Measurements from ENCODE around the gene EPHX1. TPM values are rescaled to one million over a fixed set of nuclear protein-coding genes. Genes with fewer than 3 reads are reported as not detected.

Gene EPHX1
- total RNA-seq, 5 donors from 2014 or later (not counting 1 experiment from before 2014, with no cell fraction given) = 0.98 to 5.2 (median 3.7) TPM

GRCh38 chr1:225857256-225857655 lies 47.3 kb downstream of the EPHX1 start:
- H3K4me1 ChIP-seq (ENCODE audit: control insufficient read depth in 1 of 2, extremely low read depth in 1 of 2, insufficient read depth in 2 of 2, low read length in 2 of 2) = peaks cover 0 to 21% of the 10 kb centered on the region in 2 experiments
- Mint-ChIP-seq H3K4me1 (peaks cover 34 to 48% (median 35%) of the 10 kb centered on the region in 3 donors), H3K9me3 (no peaks in the 10 kb centered on the region), H3K4me3 (no peak overlapping the region), H3K36me3 (peaks cover 60% of the 10 kb centered on the region), H3K27ac (peak overlapping the region in 1 of 2 donors; percentile 39), H3K27me3 (no peaks in the 10 kb centered on the region)
- no peaks in the 10 kb centered on the region for H3K27me3 ChIP-seq (replicated peaks in 1 of 2; ENCODE audit: control insufficient read depth in 2 of 2, extremely low read depth in 1 of 2, insufficient read depth in 2 of 2, low read length in 1 of 2)
- ChIA-PET CTCF (interaction anchor here (0.7 to 1.2 kb wide), 2 partner anchors 53 to 426 kb away, joined by 3 read pairs; no protein-coding TSS in a partner anchor), POLR2A (interaction anchor here in 1 of 2 donors (0.7 kb wide), 1 partner anchor 48 kb away, joined by 3 read pairs; no protein-coding TSS in a partner anchor)
- no peak overlapping the region for H3K27ac ChIP-seq (ENCODE audit: low read length)
- peaks cover 44 to 96% of the 10 kb centered on the region in 2 donors for H3K36me3 ChIP-seq (ENCODE audit: control insufficient read depth in 2 of 2, extremely low read depth in 1 of 2, insufficient read depth in 1 of 2, low read length in 1 of 2)
- ATAC-seq (replicated peaks in 1 of 4) = no peak
- H3K9me3 ChIP-seq = no peaks in the 10 kb centered on the region
- no peak overlapping the region for H3K4me3 ChIP-seq (ENCODE audit: control insufficient read depth in 1 of 2, extremely low read depth in 1 of 2, low read length in 1 of 2)
- 100% methylated on average over 1 of the region's 7 CpGs for WGBS (ENCODE audit: insufficient coverage)
- no peak for DNase-seq

- H3K4me1 ChIP-seq (ENCODE audit: control insufficient read depth in 1 of 2, extremely low read depth in 1 of 2, insufficient read depth in 2 of 2, low read length in 2 of 2) = peaks cover 0 to 4% of the 10 kb centered on the region in 2 experiments
- H3K36me3 Mint-ChIP-seq = peaks cover 48% of the 10 kb centered on the region
- 100% methylated on average over 2 of the region's 5 CpGs for WGBS (ENCODE audit: insufficient coverage)
- peak overlapping the region in 1 of 2 donors; percentile 71 for H3K27ac Mint-ChIP-seq
- H3K9me3 ChIP-seq = no peaks in the 10 kb centered on the region
- no peak overlapping the region for H3K4me3 ChIP-seq (ENCODE audit: control insufficient read depth in 1 of 2, extremely low read depth in 1 of 2, low read length in 1 of 2)
- peaks cover 45 to 94% of the 10 kb centered on the region in 2 donors for H3K36me3 ChIP-seq (ENCODE audit: control insufficient read depth in 2 of 2, extremely low read depth in 1 of 2, insufficient read depth in 1 of 2, low read length in 1 of 2)
- ATAC-seq (replicated peaks in 1 of 4) (no peak), DNase-seq (no peak)
- H3K9me3 Mint-ChIP-seq = no peaks in the 10 kb centered on the region
- ChIA-PET CTCF (interaction anchor here in 1 of 2 donors (0.7 kb wide), 1 partner anchor 390 kb away, joined by 3 read pairs; no protein-coding TSS in a partner anchor), POLR2A (interaction anchor here in 1 of 2 donors (0.6 kb wide), 1 partner anchor 40 kb away, joined by 4 read pairs; no protein-coding TSS in a partner anchor)
- no peak overlapping the region for H3K27ac ChIP-seq (ENCODE audit: low read length)
- peaks cover 15 to 35% (median 29%) of the 10 kb centered on the region in 3 donors for H3K4me1 Mint-ChIP-seq
- H3K27me3 ChIP-seq (replicated peaks in 1 of 2; ENCODE audit: control insufficient read depth in 2 of 2, extremely low read depth in 1 of 2, insufficient read depth in 2 of 2, low read length in 1 of 2) = no peaks in the 10 kb centered on the region
- no peak overlapping the region for H3K4me3 Mint-ChIP-seq
- H3K27me3 Mint-ChIP-seq = no peaks in the 10 kb centered on the region
Measured at GRCh38 chr1:225859151-225859550, 49.2 kb downstream of the EPHX1 start.

GRCh38 chr1:225860107-225860506 lies 50.2 kb downstream of the EPHX1 start:
- H3K36me3 Mint-ChIP-seq = peaks cover 42% of the 10 kb centered on the region
- CTCF ChIA-PET = interaction anchor here in 1 of 2 donors (0.6 kb wide), 1 partner anchor 80 kb away, joined by 7 read pairs; no protein-coding TSS in a partner anchor

GRCh38 chr1:225860876-225861441 lies 51.0 kb downstream of the EPHX1 start:
- ATAC-seq (replicated peaks in 1 of 4) = no peak
- no peak overlapping the region for H3K27ac ChIP-seq (ENCODE audit: low read length)
- H3K4me1 Mint-ChIP-seq = peaks cover 23 to 40% (median 40%) of the 10 kb centered on the region in 3 donors
- H3K4me1 ChIP-seq (ENCODE audit: control insufficient read depth in 1 of 2, extremely low read depth in 1 of 2, insufficient read depth in 2 of 2, low read length in 2 of 2) = peaks cover 0 to 17% of the 10 kb centered on the region in 2 experiments
- peaks cover 35 to 94% of the 10 kb centered on the region in 2 donors for H3K36me3 ChIP-seq (ENCODE audit: control insufficient read depth in 2 of 2, extremely low read depth in 1 of 2, insufficient read depth in 1 of 2, low read length in 1 of 2)
- H3K36me3 Mint-ChIP-seq = peaks cover 39% of the 10 kb centered on the region
- H3K4me3 ChIP-seq (ENCODE audit: control insufficient read depth in 1 of 2, extremely low read depth in 1 of 2, low read length in 1 of 2) = no peak overlapping the region
- H3K9me3 Mint-ChIP-seq = no peaks in the 10 kb centered on the region
- no peak for DNase-seq
- no peaks in the 10 kb centered on the region for H3K27me3 ChIP-seq (replicated peaks in 1 of 2; ENCODE audit: control insufficient read depth in 2 of 2, extremely low read depth in 1 of 2, insufficient read depth in 2 of 2, low read length in 1 of 2)
- ChIA-PET POLR2A (interaction anchor here in 1 of 2 donors (0.6 kb wide), 1 partner anchor 37 kb away, joined by 6 read pairs; no protein-coding TSS in a partner anchor), CTCF (interaction anchor here in 1 of 2 donors (0.5 kb wide), 1 partner anchor 42 kb away, joined by 4 read pairs; no protein-coding TSS in a partner anchor)
- H3K27ac Mint-ChIP-seq = peak overlapping the region; percentile 28 to 48
- WGBS (ENCODE audit: insufficient coverage) = 96% methylated on average over 4 of the region's 7 CpGs
- H3K9me3 ChIP-seq = no peaks in the 10 kb centered on the region
- no peaks in the 10 kb centered on the region for H3K27me3 Mint-ChIP-seq
- H3K4me3 Mint-ChIP-seq = no peak overlapping the region

More at GRCh38 chr1:225860107-225860506, 50.2 kb downstream of the EPHX1 start:
- no peaks in the 10 kb centered on the region for H3K27me3 Mint-ChIP-seq
- H3K27me3 ChIP-seq (replicated peaks in 1 of 2; ENCODE audit: control insufficient read depth in 2 of 2, extremely low read depth in 1 of 2, insufficient read depth in 2 of 2, low read length in 1 of 2) = no peaks in the 10 kb centered on the region
- ATAC-seq (replicated peaks in 1 of 4) (no peak), DNase-seq (no peak)
- peak overlapping the region; percentile 16 to 49 for H3K27ac Mint-ChIP-seq
- no peak overlapping the region for H3K4me3 Mint-ChIP-seq
- no peak overlapping the region for H3K27ac ChIP-seq (ENCODE audit: low read length)
- POLR2A ChIA-PET = no interaction called here
- H3K9me3 Mint-ChIP-seq = no peaks in the 10 kb centered on the region
- 90% methylated on average over 4 of the region's 5 CpGs for WGBS (ENCODE audit: insufficient coverage)
- H3K9me3 ChIP-seq = no peaks in the 10 kb centered on the region
- H3K4me1 Mint-ChIP-seq = peaks cover 15 to 37% (median 35%) of the 10 kb centered on the region in 3 donors
- H3K4me1 ChIP-seq (ENCODE audit: control insufficient read depth in 1 of 2, extremely low read depth in 1 of 2, insufficient read depth in 2 of 2, low read length in 2 of 2) = peaks cover 0 to 8% of the 10 kb centered on the region in 2 experiments
- H3K4me3 ChIP-seq (ENCODE audit: control insufficient read depth in 1 of 2, extremely low read depth in 1 of 2, low read length in 1 of 2) = no peak overlapping the region
- peaks cover 39 to 94% of the 10 kb centered on the region in 2 donors for H3K36me3 ChIP-seq (ENCODE audit: control insufficient read depth in 2 of 2, extremely low read depth in 1 of 2, insufficient read depth in 1 of 2, low read length in 1 of 2)

GRCh38 chr1:225861834-225862580 lies 52.1 kb downstream of the EPHX1 start:
- POLR2A ChIA-PET = no interaction called here
- DNase-seq = no peak
- WGBS (ENCODE audit: insufficient coverage) = 98% methylated on average over 8 of the region's 13 CpGs

GRCh38 chr1:225862581-225862950 lies 52.6 kb downstream of the EPHX1 start:
- Histone ChIP-seq H3K27me3 (replicated peaks in 1 of 2; ENCODE audit: control insufficient read depth in 2 of 2, extremely low read depth in 1 of 2, insufficient read depth in 2 of 2, low read length in 1 of 2) (no peaks in the 10 kb centered on the region), H3K4me1 (ENCODE audit: control insufficient read depth in 1 of 2, extremely low read depth in 1 of 2, insufficient read depth in 2 of 2, low read length in 2 of 2) (peaks cover 15 to 32% of the 10 kb centered on the region in 2 experiments), H3K4me3 (ENCODE audit: control insufficient read depth in 1 of 2, extremely low read depth in 1 of 2, low read length in 1 of 2) (no peak overlapping the region), H3K27ac (ENCODE audit: low read length) (no peak overlapping the region), H3K36me3 (ENCODE audit: control insufficient read depth in 2 of 2, extremely low read depth in 1 of 2, insufficient read depth in 1 of 2, low read length in 1 of 2) (peaks cover 33 to 94% of the 10 kb centered on the region in 2 donors), H3K9me3 (no peaks in the 10 kb centered on the region)
- ATAC-seq (replicated peaks in 1 of 4) (no peak), DNase-seq (no peak)
- CTCF ChIA-PET = no interaction called here
- no peak overlapping the region for H3K4me3 Mint-ChIP-seq
- H3K4me1 Mint-ChIP-seq = peaks cover 39 to 50% (median 49%) of the 10 kb centered on the region in 3 donors
- POLR2A ChIA-PET = no interaction called here
- WGBS (ENCODE audit: insufficient coverage) = 92% methylated on average over 4 of the region's 13 CpGs
- H3K9me3 Mint-ChIP-seq = no peaks in the 10 kb centered on the region
- peak overlapping the region in 1 of 2 donors; percentile 43 for H3K27ac Mint-ChIP-seq
- H3K27me3 Mint-ChIP-seq = no peaks in the 10 kb centered on the region
- H3K36me3 Mint-ChIP-seq = peaks cover 48% of the 10 kb centered on the region

More at GRCh38 chr1:225861834-225862580, 52.1 kb downstream of the EPHX1 start:
- no peak overlapping the region for H3K4me3 Mint-ChIP-seq
- Histone ChIP-seq H3K27ac (ENCODE audit: low read length) (no peak overlapping the region), H3K9me3 (no peaks in the 10 kb centered on the region), H3K27me3 (replicated peaks in 1 of 2; ENCODE audit: control insufficient read depth in 2 of 2, extremely low read depth in 1 of 2, insufficient read depth in 2 of 2, low read length in 1 of 2) (no peaks in the 10 kb centered on the region), H3K4me1 (ENCODE audit: control insufficient read depth in 1 of 2, extremely low read depth in 1 of 2, insufficient read depth in 2 of 2, low read length in 2 of 2) (peaks cover 9 to 27% of the 10 kb centered on the region in 2 experiments), H3K36me3 (ENCODE audit: control insufficient read depth in 2 of 2, extremely low read depth in 1 of 2, insufficient read depth in 1 of 2, low read length in 1 of 2) (peaks cover 35 to 94% of the 10 kb centered on the region in 2 donors), H3K4me3 (ENCODE audit: control insufficient read depth in 1 of 2, extremely low read depth in 1 of 2, low read length in 1 of 2) (no peak overlapping the region)
- H3K27ac Mint-ChIP-seq = peak overlapping the region; percentile 43 to 48
- H3K36me3 Mint-ChIP-seq = peaks cover 43% of the 10 kb centered on the region
- H3K27me3 Mint-ChIP-seq = no peaks in the 10 kb centered on the region
- peaks cover 34 to 46% (median 46%) of the 10 kb centered on the region in 3 donors for H3K4me1 Mint-ChIP-seq
- H3K9me3 Mint-ChIP-seq = no peaks in the 10 kb centered on the region
- ATAC-seq (replicated peaks in 1 of 4) = no peak
- CTCF ChIA-PET = no interaction called here
